LNCAP (cell line): Measurements from ENCODE around the gene RYR1.

Experiments used
- CTCF ChIP-seq: fragments of 450-650 bp; IDR thresholded peaks from 2 replicates; pipeline ENCODE4 v1.5.1; 2017; ENCODE audit warnings: mild to moderate bottlenecking

RYR1 gene

DNA sequence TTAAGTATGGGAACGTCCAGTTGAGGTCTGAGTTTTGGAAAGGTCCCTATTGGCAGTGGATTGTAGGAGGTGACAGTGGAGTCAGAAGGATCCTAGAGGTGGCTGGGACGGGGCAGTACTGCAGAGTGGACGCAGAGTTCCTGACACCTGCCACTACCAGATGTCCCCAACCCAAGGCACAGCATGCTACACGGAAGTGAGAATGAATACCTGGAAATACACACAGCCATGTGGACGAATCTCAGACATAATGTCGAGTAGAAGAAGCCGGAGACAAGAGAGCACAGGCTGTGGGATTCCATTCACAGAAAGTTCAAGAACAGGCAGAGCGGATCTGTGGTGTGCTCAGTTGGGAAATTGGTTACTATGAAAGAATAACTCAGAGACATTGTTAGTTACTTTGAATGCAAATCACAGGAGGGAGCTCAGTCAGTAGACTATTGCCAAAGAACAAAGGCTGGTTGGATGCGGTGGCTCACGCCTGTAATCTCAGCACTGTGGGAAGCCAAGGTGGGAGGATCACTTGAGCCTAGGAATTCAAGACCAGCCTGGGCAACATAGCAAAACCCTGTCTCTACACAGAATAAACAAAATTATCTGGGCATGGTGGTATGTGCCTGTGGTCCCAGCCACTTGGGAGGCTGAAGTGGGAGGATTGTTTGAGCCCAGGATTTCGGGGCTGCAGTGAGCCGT, 37.4 kb downstream of the RYR1 start:
- TF ChIP-seq CTCF: no peak

DNA sequence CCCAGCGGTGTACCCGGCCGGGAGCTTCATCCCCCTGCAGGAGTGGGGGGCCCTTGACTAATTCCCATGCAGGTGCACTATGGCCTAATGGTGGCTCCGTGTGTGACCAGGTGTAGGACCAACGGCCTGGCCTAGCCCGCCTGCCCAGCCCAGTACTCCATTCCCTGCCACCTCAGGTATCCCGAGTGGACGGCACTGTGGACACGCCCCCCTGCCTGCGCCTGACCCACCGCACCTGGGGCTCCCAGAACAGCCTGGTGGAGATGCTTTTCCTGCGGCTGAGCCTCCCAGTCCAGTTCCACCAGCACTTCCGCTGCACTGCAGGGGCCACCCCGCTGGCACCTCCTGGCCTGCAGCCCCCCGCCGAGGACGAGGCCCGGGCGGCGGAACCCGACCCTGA, 39.7 kb downstream of the RYR1 start:
- no peak for TF ChIP-seq CTCF

GRCh38 chr19:38475176-38475575, 41.7 kb downstream of the RYR1 start:
- TF ChIP-seq CTCF: no peak

- no peak for TF ChIP-seq CTCF
These were observed 44.9 kb downstream of the RYR1 start for GRCh38 chr19:38478273-38478971.

DNA sequence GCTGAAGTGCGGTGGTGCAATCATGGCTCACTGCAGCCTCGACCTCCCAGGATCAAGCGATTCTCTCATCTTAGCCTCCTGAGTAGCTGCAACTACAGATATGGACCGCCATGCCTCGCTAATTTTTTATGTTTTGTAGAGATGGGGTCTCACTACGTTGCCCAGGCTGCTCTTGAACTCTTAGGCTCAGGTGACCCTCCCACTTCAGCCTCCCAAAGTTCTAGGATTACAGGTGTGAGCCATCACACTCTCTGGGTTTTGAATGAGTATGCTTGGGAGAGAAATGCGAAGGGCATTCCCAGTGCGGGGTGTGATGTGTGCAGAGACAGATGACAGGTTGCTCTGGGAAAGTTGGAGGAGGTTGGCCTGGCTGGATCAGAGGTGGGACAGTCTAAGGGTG, 49.0 kb downstream of the RYR1 start:
- TF ChIP-seq CTCF: no peak

- no peak for TF ChIP-seq CTCF
These were observed 49.6 kb downstream of the RYR1 start for GRCh38 chr19:38483016-38483630.

DNA sequence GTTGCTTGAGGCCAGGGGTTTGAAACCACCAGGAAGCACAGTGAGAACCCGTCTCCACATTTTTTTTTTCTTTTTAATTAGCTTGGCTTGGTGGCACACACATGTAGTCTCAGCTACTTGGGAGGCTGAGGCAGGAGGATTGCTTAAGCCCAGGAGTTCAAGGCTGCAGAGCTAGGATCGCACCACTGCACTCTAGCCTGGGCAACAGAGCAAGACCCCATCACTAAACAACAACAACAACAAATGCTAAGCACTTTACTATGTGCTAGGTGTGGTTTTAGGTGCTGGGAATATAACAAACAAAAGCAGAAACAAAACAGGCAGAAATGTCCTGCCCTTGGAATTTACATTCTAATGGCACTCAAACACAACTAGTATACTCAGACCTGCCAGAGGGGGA, 51.3 kb downstream of the RYR1 start:
- no peak for TF ChIP-seq CTCF
